Mucosa of rectum (tissue), 2 donors: ENCODE results near the gene CISTR.

Source experiments
- H3K27ac ChIP-seq, 2 donors: one replicate each; pipeline ENCODE4 v1.7.0; 2013; ENCODE audit warnings: inconsistent platforms in 2 of 2, low read depth in 2 of 2, low read length in 2 of 2
- H3K27me3 ChIP-seq, 2 donors: one replicate each; pipeline ENCODE4 v1.7.0; 2013; ENCODE audit warnings: low read length in 2 of 2; ENCODE audit not compliant: control insufficient read depth in 2 of 2, insufficient read depth in 2 of 2
- H3K36me3 ChIP-seq, 2 donors: one replicate each; pipeline ENCODE4 v1.7.0; 2013; ENCODE audit warnings: low read length in 2 of 2; ENCODE audit not compliant: control insufficient read depth in 2 of 2, insufficient read depth in 2 of 2
- H3K4me1 ChIP-seq, 2 donors: one replicate each; pipeline ENCODE4 v1.7.0; 2013; ENCODE audit warnings: low read length in 2 of 2, mild to moderate bottlenecking in 1 of 2; ENCODE audit not compliant: control insufficient read depth in 2 of 2, insufficient read depth in 2 of 2
- H3K4me3 ChIP-seq, 2 donors: one replicate each; pipeline ENCODE4 v1.7.0; 2013; ENCODE audit warnings: low read length in 2 of 2
- H3K9ac ChIP-seq, 2 donors: one replicate each; pipeline ENCODE4 v1.7.0; 2013; ENCODE audit warnings: low read length in 2 of 2, low read depth in 1 of 2, mild to moderate bottlenecking in 1 of 2
- H3K9me3 ChIP-seq, 2 donors: one replicate each; pipeline ENCODE4 v1.7.0; 2013; ENCODE audit warnings: low read length in 2 of 2; ENCODE audit not compliant: control insufficient read depth in 2 of 2
- donor health status: healthy.
- donor health status: Normal muscosa, but diverticular disease.

Gene CISTR

DNA sequence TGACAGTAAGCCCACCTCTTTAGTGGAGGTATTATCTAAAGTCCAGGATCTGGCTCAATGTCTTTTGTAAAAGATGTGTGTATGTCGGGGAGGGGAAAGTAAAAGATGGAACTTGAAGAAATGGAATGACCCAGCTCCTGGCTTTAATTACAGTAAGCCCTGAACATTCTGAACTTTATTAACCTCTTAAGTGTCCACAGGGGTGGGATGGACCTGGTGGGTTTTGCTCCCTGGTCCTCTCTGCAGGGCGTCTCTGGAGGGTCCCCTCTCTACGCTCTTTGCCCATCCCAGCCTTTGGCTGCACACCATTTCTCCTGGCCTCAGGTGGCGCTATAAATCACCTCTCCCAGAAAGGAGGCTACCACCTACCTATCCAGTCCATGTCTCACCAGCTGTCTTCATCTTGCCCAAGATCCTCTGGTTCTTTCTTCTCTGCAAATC lies 3.7 kb upstream of the CISTR start:
- Histone ChIP-seq H3K4me1 (peaks cover 9 to 13% of the 10 kb centered on the region in 2 donors), H3K4me3 (no peak overlapping the region), H3K9ac (no peak overlapping the region), H3K27me3 (peaks cover 48 to 84% of the 10 kb centered on the region in 2 donors), H3K36me3 (no peaks in the 10 kb centered on the region), H3K9me3 (no peaks in the 10 kb centered on the region), H3K27ac (no peak overlapping the region)

DNA sequence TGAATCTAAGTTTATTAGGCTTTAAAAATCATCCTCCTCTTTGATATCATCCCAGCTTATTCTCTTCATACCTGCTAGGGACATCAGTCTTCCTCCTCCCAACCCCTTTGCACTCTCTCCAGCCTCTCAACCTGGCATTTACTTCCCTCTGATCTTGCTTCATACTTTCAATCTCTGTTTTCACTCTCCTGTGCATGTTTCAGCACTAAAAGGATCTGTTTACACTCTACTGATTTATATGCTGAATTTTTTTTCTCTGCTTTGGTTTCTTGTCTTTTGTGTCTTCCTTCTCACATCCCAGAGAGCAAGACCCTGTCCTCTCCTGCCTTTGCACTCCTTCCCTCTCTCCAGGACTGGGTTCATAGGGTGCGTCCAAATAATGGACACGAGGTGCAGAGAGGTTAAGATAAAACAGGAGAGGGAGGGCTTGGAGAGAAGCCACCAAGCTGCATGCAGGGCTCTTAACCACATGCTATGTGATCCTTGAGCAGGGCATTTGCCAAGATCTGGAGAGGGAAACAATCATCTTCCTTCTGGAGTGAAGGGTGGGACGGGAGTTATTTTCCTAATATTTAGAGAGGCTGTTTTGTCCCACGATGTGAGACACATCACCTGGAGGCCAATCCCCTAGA lies 3.0 kb upstream of the CISTR start:
- H3K27me3 ChIP-seq, result peaks cover 50 to 87% of the 10 kb centered on the region in 2 donors
- no peak overlapping the region for H3K27ac ChIP-seq
- no peak overlapping the region for H3K9ac ChIP-seq
- H3K4me3 ChIP-seq, result no peak overlapping the region
- no peaks in the 10 kb centered on the region for H3K36me3 ChIP-seq
- H3K4me1 ChIP-seq, result peaks cover 10 to 13% of the 10 kb centered on the region in 2 donors
- no peaks in the 10 kb centered on the region for H3K9me3 ChIP-seq

DNA sequence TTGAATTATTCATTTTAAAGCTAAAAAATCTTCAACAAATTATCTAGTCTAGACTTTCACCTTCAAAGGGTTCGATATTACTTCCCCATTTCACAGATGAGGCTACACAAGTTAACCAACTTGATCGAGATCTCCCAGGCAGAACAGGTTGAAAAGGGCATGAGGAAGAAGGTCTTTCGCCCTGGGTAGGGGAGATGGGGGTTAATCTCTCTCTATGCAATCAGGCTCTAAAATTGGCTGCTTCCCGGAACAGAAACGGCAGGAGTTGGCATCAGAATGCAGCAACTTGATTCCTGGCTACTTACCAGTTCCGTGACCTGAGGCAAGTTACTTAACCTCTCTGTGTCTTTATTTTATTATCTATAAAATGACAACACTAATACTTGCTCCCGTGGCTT lies 2.4 kb upstream of the CISTR start:
- Histone ChIP-seq H3K4me1 (peaks cover 10 to 13% of the 10 kb centered on the region in 2 donors), H3K36me3 (no peaks in the 10 kb centered on the region), H3K4me3 (no peak overlapping the region), H3K27ac (no peak overlapping the region), H3K9me3 (no peaks in the 10 kb centered on the region), H3K27me3 (peaks cover 50 to 84% of the 10 kb centered on the region in 2 donors), H3K9ac (no peak overlapping the region)

DNA sequence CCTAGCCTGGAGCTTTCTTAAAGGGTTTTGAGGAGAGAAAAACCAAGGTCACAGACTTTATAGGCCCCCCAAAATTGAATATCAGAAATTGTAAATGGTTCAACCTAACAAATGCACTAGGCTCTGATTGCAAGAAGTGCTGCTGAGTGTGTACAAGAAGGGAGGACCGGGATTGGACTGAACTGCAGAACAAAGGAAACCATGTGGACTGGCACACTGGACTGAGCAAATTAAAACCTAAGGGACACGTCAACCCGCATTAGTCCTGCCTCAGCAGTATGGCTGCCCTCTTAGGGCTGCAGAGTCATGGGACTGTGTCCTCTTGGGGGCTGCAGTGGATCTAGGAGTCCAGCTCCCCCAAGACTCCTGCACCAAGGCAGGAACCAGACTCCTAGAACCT lies 842 bp upstream of the CISTR start:
- Histone ChIP-seq H3K4me3 (no peak overlapping the region), H3K9ac (no peak overlapping the region), H3K4me1 (peaks cover 10 to 13% of the 10 kb centered on the region in 2 donors), H3K27me3 (peaks cover 54 to 84% of the 10 kb centered on the region in 2 donors), H3K27ac (no peak overlapping the region), H3K36me3 (no peaks in the 10 kb centered on the region), H3K9me3 (no peaks in the 10 kb centered on the region)

GRCh38 chr12:53752192-53752601 lies 418 bp upstream of the CISTR start:
- Histone ChIP-seq H3K4me3 (no peak overlapping the region), H3K36me3 (no peaks in the 10 kb centered on the region), H3K4me1 (peaks cover 10 to 13% of the 10 kb centered on the region in 2 donors), H3K9me3 (no peaks in the 10 kb centered on the region), H3K27me3 (peaks cover 58 to 84% of the 10 kb centered on the region in 2 donors), H3K27ac (no peak overlapping the region), H3K9ac (no peak overlapping the region)

- Histone ChIP-seq H3K9me3 (no peaks in the 10 kb centered on the region), H3K4me1 (peaks cover 10 to 15% of the 10 kb centered on the region in 2 donors), H3K27me3 (peaks cover 62 to 74% of the 10 kb centered on the region in 2 donors), H3K27ac (no peak overlapping the region), H3K4me3 (peak overlapping the region; percentile 25 to 69), H3K9ac (no peak overlapping the region), H3K36me3 (no peaks in the 10 kb centered on the region)
Observed at GRCh38 chr12:53750812-53751335, 905 bp downstream of the CISTR start.

DNA sequence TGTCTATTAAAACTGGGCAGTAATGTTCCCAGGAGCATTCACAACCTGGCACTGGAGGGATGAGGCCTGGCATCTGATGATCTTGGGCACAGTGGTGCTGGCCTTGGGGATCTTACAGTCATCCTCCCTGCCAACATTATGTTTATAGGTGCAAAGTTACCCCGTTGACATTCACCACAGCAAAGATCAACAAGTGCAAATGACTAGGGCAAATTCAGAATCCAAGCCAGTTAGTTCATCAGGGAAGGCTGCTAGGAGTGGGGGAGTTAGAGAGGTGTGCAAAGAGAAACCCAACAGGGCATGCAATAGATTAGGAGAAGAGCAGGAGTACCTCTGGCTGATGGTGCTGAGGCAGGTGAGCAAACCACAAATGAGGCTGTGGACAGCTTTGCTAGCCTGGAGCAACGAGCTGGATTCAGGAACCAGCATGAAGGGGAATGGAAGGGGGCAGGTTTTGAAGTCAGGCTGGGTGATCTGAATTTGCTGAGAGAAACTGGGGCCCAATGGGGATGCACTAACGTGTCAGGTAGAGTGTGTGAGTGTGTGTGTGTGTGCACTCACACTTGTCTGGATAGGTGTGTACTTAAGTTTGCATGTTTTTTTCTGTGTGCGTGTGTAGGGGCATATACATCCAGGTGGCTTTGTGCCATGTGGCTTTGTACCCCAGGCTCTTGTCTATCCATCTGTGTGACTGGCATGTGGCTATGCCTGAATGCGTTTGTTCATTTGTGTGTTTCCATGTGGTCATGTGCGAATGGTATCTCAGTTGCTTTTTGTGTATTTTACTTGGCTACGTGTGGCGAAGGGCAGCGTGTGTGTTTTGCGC lies 1.6 kb downstream of the CISTR start:
- Histone ChIP-seq H3K4me1 (peaks cover 10 to 15% of the 10 kb centered on the region in 2 donors), H3K9me3 (no peaks in the 10 kb centered on the region), H3K36me3 (no peaks in the 10 kb centered on the region), H3K27ac (no peak overlapping the region), H3K27me3 (peaks cover 67 to 68% of the 10 kb centered on the region in 2 donors), H3K4me3 (no peak overlapping the region), H3K9ac (no peak overlapping the region)

- H3K9ac ChIP-seq, result no peak overlapping the region
- peaks cover 52 to 71% of the 10 kb centered on the region in 2 donors for H3K27me3 ChIP-seq
- H3K4me3 ChIP-seq, result no peak overlapping the region
- no peaks in the 10 kb centered on the region for H3K36me3 ChIP-seq
- H3K9me3 ChIP-seq, result no peaks in the 10 kb centered on the region
- H3K27ac ChIP-seq, result no peak overlapping the region
- peaks cover 10 to 15% of the 10 kb centered on the region in 2 donors for H3K4me1 ChIP-seq
Observed at GRCh38 chr12:53748072-53748840, 3.5 kb downstream of the CISTR start.

- H3K9ac ChIP-seq, result no peak overlapping the region
- no peak overlapping the region for H3K4me3 ChIP-seq
- no peak overlapping the region for H3K27ac ChIP-seq
- peaks cover 10 to 15% of the 10 kb centered on the region in 2 donors for H3K4me1 ChIP-seq
- H3K9me3 ChIP-seq, result no peaks in the 10 kb centered on the region
- H3K27me3 ChIP-seq, result peaks cover 54 to 76% of the 10 kb centered on the region in 2 donors
- no peaks in the 10 kb centered on the region for H3K36me3 ChIP-seq
Observed at GRCh38 chr12:53747095-53747494, 4.7 kb downstream of the CISTR start.
